Measurements from ENCODE around the gene ALDH1B1. TPM values are rescaled to one million over a fixed set of nuclear protein-coding genes. Genes with fewer than 3 reads are reported as not detected.
A peak's percentile ranks its signal among the peaks of the same experiment; 100 is the strongest.

The ALDH1B1 gene
- total and polyA plus RNA-seq, 8 donors = 0.58 to 68.7 (median 18.6) TPM

DNA sequence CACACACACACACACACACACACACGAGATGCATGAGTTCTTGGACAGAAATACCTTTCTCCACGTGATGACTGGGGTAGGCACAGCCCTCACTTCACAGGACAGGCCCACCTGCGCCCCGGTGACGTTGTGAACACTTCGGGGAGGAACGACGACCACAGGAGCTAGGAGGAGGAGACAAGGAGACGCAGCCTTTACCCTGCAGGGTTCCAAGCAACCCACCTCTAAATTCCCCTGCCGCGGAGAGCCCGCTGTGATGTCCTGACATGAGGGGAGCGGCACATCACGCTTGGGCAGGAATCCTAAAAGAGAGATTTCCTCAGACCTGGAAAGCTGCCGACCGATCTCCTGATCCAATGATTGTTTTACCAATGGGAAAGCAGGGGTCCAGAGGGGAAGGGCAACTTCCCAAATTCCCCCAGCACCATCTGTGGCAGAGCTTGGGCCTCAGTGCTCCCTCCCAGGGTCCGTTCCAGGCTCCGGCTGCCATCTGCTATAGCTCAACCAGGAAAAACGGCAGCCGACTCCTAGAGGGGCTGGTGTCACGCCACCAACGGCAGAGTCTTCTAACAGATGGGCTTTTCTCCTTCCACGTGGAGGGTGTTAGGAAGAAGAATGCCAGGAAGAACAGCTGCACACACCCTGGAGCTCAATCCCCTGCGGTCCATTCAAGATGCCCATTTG is 21.7 kb downstream of the ALDH1B1 start:
- Histone ChIP-seq H3K4me3 (no peak overlapping the region), H3K4me1 (no peaks in the 10 kb centered on the region)
- WGBS, 5 donors = 52 to 67% (median 61%) methylated on average over 24 of the region's 24 CpGs

DNA sequence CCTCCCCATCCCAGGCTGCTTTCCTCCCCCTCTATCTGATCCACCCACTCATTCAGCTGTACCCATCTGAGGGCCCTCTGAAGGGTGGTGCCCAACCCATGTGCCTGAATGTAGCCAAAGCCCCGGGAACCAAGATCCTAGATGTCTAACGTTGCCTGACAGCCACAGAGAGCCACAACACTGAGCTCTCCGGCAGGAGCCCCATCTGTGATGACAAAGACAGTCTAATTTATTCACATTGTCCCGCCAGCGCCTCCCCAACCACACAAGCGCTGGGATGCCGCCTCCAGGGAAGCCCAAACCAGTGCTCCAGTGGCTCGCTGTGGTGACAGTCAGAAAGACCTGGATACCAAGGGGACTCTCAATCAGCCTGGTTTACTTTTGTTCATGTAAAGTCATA is 23.4 kb downstream of the ALDH1B1 start:
- TF ChIP-seq EP300 (IDR thresholded peaks at IDR 0.05) (no peak), POLR2AphosphoS5 (IDR thresholded peaks at IDR 0.05) (no peak), POLR2A (IDR thresholded peaks at IDR 0.05) (no peak)
- TF ChIP-seq, protein P1, sequence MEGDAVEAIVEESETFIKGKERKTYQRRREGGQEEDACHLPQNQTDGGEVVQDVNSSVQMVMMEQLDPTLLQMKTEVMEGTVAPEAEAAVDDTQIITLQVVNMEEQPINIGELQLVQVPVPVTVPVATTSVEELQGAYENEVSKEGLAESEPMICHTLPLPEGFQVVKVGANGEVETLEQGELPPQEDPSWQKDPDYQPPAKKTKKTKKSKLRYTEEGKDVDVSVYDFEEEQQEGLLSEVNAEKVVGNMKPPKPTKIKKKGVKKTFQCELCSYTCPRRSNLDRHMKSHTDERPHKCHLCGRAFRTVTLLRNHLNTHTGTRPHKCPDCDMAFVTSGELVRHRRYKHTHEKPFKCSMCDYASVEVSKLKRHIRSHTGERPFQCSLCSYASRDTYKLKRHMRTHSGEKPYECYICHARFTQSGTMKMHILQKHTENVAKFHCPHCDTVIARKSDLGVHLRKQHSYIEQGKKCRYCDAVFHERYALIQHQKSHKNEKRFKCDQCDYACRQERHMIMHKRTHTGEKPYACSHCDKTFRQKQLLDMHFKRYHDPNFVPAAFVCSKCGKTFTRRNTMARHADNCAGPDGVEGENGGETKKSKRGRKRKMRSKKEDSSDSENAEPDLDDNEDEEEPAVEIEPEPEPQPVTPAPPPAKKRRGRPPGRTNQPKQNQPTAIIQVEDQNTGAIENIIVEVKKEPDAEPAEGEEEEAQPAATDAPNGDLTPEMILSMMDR (IDR thresholded peaks at IDR 0.05) = no peak
- no peak overlapping the region for H3K4me3 ChIP-seq
- DNase-seq = no peak
- intact Hi-C loops (cut with DNase I; ENCODE audit: low total_unique reads) = no loop called here
- H3K36me3 ChIP-seq = no peaks in the 10 kb centered on the region
- no peak overlapping the region for H3K27ac ChIP-seq
- H3K4me1 ChIP-seq = no peaks in the 10 kb centered on the region
- H3K9me3 ChIP-seq = no peaks in the 10 kb centered on the region
- WGBS, 5 donors = 88 to 99% (median 92%) methylated on average over 7 to 8 of the region's 8 CpGs
- H3K27me3 ChIP-seq = peaks cover 0 to 27% (median 0%) of the 10 kb centered on the region in 3 donors

More for the DNA sequence above, 21.7 kb downstream of the ALDH1B1 start:
- TF ChIP-seq POLR2A (IDR thresholded peaks at IDR 0.05) (no peak), POLR2AphosphoS5 (IDR thresholded peaks at IDR 0.05) (no peak), EP300 (IDR thresholded peaks at IDR 0.05) (no peak)
- TF ChIP-seq, protein P1 (IDR thresholded peaks at IDR 0.05) = no peak
- intact Hi-C loops (cut with DNase I; ENCODE audit: low total_unique reads) = no loop called here
- no peaks in the 10 kb centered on the region for H3K9me3 ChIP-seq
- no peaks in the 10 kb centered on the region for H3K36me3 ChIP-seq
- H3K27me3 ChIP-seq = peaks cover 0 to 16% (median 0%) of the 10 kb centered on the region in 3 donors
- H3K27ac ChIP-seq = no peak overlapping the region
- DNase-seq = peak in 1 of 2 donors; percentile 38

DNA sequence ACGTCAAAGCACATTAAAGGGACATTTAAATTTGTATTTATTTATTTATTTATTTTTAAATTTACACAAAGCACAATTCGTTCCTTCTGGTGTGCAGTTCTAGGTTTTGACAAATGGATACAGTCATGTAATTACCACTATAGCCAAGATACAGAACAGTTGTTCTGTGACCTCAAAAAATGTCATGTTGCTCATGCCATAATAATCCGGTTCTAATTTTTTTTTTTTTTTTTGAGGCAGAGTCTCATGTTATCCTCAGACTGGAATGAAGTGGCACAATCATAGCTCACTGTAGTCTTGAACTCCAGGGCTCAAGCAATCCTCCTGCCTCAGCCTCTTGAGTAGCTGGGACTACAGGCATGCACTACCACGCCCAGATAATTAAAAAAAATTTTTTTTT is 24.0 kb downstream of the ALDH1B1 start:
- H3K9me3 ChIP-seq = no peaks in the 10 kb centered on the region
- intact Hi-C loops (cut with DNase I; ENCODE audit: low total_unique reads) = no loop called here
- DNase-seq = no peak
- H3K27ac ChIP-seq = no peak overlapping the region
- H3K4me3 ChIP-seq = no peak overlapping the region
- peaks cover 0 to 29% (median 0%) of the 10 kb centered on the region in 3 donors for H3K27me3 ChIP-seq
- H3K36me3 ChIP-seq = no peaks in the 10 kb centered on the region
- H3K4me1 ChIP-seq = no peaks in the 10 kb centered on the region
- 68 to 80% (median 75%) methylated on average over 4 of the region's 4 CpGs for WGBS, 5 donors
- TF ChIP-seq POLR2A (IDR thresholded peaks at IDR 0.05) = no peak
- TF ChIP-seq POLR2AphosphoS5 (IDR thresholded peaks at IDR 0.05) = no peak
- TF ChIP-seq, protein P1 (IDR thresholded peaks at IDR 0.05) = no peak
- no peak for TF ChIP-seq EP300 (IDR thresholded peaks at IDR 0.05)

DNA sequence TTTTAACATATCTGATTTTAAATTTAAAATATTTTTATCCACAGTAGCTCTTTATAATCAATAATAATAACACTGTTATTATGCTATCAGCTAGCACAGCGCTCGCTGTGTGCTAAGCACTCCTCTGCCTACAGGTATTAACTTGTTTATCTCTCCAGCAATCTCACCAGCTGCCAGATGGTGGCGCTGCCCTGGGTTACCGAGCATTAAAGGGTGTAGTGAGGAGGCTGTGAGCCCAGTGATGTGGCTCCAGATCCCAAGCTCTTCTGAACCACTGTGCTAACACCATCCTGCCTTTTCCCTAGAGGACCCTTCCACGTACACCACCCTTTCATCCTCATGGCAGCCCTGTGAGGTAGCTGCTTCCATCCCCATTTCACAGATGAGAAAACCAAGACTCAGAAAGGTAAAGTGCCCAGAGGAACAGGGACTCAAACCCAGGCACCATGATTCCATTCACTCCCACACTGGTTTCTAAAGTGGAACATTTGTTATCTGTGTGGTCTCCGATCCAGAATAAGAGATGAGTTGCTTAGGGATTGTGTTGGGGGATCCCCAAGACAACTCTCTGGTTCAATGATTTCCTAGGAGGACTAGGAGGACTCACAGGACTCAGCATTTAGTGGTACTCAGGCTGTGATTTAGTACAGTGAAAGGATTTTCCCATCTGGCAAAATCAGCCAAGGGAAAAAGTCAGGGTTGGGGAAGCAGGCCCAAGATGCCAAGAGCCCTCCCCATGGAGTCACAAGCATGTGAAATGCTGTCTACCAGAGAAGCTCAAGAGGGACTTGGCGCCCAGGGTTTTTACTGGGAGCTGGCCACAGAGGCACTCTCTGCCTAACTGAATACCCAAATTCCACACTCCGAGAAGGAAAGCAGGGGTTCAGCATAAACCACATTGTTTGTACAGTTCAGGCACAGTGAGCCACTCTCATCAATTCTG is 24.8 kb downstream of the ALDH1B1 start:
- no peaks in the 10 kb centered on the region for H3K9me3 ChIP-seq
- peaks cover 0 to 37% (median 0%) of the 10 kb centered on the region in 3 donors for H3K27me3 ChIP-seq
- no peaks in the 10 kb centered on the region for H3K36me3 ChIP-seq
- no peak for TF ChIP-seq POLR2A (IDR thresholded peaks at IDR 0.05)
- TF ChIP-seq, protein P1 (IDR thresholded peaks at IDR 0.05) = peak in 2 of 7 experiments; percentile 19 to 37
- H3K4me3 ChIP-seq = no peak overlapping the region
- no peak overlapping the region for H3K27ac ChIP-seq
- 66 to 73% (median 70%) methylated on average over 7 to 8 of the region's 8 CpGs for WGBS, 5 donors
- intact Hi-C loops (cut with DNase I; ENCODE audit: low total_unique reads) = no loop called here
- DNase-seq = peak; percentile 40 to 45
- no peaks in the 10 kb centered on the region for H3K4me1 ChIP-seq

Data from stomach (tissue), 9 donors.